OCI-LY7 (cell line): Measurements from ENCODE around the gene CAB39.

Experiments
- CTCF ChIP-seq: fragments of 200-600 bp; sonication (generic); conservative IDR thresholded peaks from 2 replicates; pipeline ENCODE4 v1.5.1; 2014; ENCODE audit warnings: mild to moderate bottlenecking, antibody characterized with exemption, low read length, moderate library complexity, mixed read lengths
- EZH2phosphoT487 ChIP-seq: fragments of 200-600 bp; sonication (generic); IDR thresholded peaks from 2 replicates; pipeline ENCODE4 v1.6.1; 2018; ENCODE audit warnings: low read depth, borderline replicate concordance, mild to moderate bottlenecking, mixed run types, antibody characterized with exemption, low read length, moderate library complexity, mixed read lengths

GRCh38 chr2:230700447-230700846, 12.2 kb upstream of the CAB39 start:
- no peak for TF ChIP-seq CTCF
- no peak for TF ChIP-seq EZH2phosphoT487
